ENCODE measurements around the gene RNF152.
A peak's percentile ranks its signal among the peaks of the same experiment; 100 is the strongest.

RNF152 gene

DNA sequence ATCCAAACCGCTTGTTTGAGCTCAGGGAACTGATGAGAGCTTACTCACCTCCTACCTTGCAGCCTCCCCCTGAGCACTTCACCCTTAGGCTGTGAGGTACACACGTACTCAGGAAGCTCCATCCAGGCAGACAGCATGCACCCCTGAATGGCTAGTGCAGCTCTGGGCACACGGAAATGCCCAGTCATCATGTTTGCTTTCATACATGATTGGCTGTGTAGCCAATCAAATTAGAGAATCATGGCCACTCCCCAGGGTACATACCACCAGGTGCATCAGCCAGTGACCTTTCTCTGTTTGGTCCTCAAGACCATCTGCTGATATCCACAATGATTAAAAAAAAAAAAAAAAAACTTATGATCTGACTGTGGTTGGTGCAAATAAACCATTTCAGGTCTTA, 42.1 kb downstream of the RNF152 start:
- Histone ChIP-seq H3K4me2 (ENCODE audit: low read length) (no peak overlapping the region), H3K36me3 (ENCODE audit: insufficient read depth, low read length) (no peaks in the 10 kb centered on the region), H3K9ac (ENCODE audit: low read depth, low read length) (no peak overlapping the region), H3K4me3 (ENCODE audit: low read length) (no peak overlapping the region), H3K9me3 (replicated peaks; ENCODE audit: low read length) (no peaks in the 10 kb centered on the region), H3K27me3 (ENCODE audit: control insufficient read depth, insufficient read depth, low read length) (no peaks in the 10 kb centered on the region), H3K4me1 (ENCODE audit: control insufficient read depth, insufficient read depth, low read length) (peaks cover 25% of the 10 kb centered on the region)

DNA sequence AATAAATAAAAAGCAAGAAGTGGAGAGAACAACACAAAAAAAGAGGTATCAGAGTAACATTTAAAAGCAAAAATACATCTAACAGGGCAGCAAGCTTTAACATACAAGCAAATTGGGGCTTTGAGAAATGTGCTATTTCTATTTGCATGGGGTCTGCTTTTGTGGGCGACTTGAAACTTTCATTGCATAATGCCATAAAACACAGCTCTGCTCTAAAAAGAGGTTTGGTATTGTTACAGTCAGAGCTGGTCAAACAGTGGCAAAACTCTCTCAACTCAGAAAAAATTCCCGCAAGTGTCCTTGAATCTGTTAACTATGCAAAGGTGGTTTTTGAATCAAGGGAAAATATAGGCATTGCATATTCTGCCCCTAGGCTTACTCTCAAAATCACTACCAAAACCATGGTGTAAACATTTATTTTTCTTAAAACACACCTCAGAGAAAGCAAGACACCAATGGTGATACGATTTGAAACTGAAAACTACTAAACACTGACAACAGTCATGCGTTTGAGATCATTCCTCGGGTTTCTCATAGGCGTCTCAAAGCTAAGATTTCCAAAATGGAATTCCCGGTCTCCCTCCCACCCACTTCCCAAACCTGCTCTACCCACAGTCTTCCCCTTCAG, 45.5 kb downstream of the RNF152 start:
- H3K9ac ChIP-seq (ENCODE audit: low read depth, low read length): no peak overlapping the region

GRCh38 chr18:61845197-61845596, 47.6 kb downstream of the RNF152 start:
- Histone ChIP-seq H3K4me1 (ENCODE audit: control insufficient read depth, insufficient read depth, low read length) (no peaks in the 10 kb centered on the region), H3K4me2 (ENCODE audit: low read length) (no peak overlapping the region), H3K9me3 (replicated peaks; ENCODE audit: low read length) (no peaks in the 10 kb centered on the region), H3K27me3 (ENCODE audit: control insufficient read depth, insufficient read depth, low read length) (no peaks in the 10 kb centered on the region), H3K4me3 (ENCODE audit: low read length) (no peak overlapping the region), H3K9ac (ENCODE audit: low read depth, low read length) (no peak overlapping the region), H3K36me3 (ENCODE audit: insufficient read depth, low read length) (no peaks in the 10 kb centered on the region)

More for the DNA sequence above, 45.5 kb downstream of the RNF152 start:
- H3K4me1 ChIP-seq (ENCODE audit: control insufficient read depth, insufficient read depth, low read length): peaks cover 13% of the 10 kb centered on the region
- H3K9me3 ChIP-seq (replicated peaks; ENCODE audit: low read length): no peaks in the 10 kb centered on the region
- no peaks in the 10 kb centered on the region for H3K27me3 ChIP-seq (ENCODE audit: control insufficient read depth, insufficient read depth, low read length)
- no peaks in the 10 kb centered on the region for H3K36me3 ChIP-seq (ENCODE audit: insufficient read depth, low read length)
- H3K4me2 ChIP-seq (ENCODE audit: low read length): no peak overlapping the region
- H3K4me3 ChIP-seq (ENCODE audit: low read length): no peak overlapping the region

- no peak overlapping the region for H3K4me3 ChIP-seq (ENCODE audit: low read length)
- no peaks in the 10 kb centered on the region for H3K9me3 ChIP-seq (replicated peaks; ENCODE audit: low read length)
- no peaks in the 10 kb centered on the region for H3K4me1 ChIP-seq (ENCODE audit: control insufficient read depth, insufficient read depth, low read length)
- no peak overlapping the region for H3K4me2 ChIP-seq (ENCODE audit: low read length)
- H3K27me3 ChIP-seq (ENCODE audit: control insufficient read depth, insufficient read depth, low read length): no peaks in the 10 kb centered on the region
- no peaks in the 10 kb centered on the region for H3K36me3 ChIP-seq (ENCODE audit: insufficient read depth, low read length)
- no peak overlapping the region for H3K9ac ChIP-seq (ENCODE audit: low read depth, low read length)
Measured at GRCh38 chr18:61844726-61845125, 48.1 kb downstream of the RNF152 start.

GRCh38 chr18:61842146-61842545, 50.7 kb downstream of the RNF152 start:
- no peaks in the 10 kb centered on the region for H3K9me3 ChIP-seq (replicated peaks; ENCODE audit: low read length)
- H3K36me3 ChIP-seq (ENCODE audit: insufficient read depth, low read length): no peaks in the 10 kb centered on the region
- no peaks in the 10 kb centered on the region for H3K27me3 ChIP-seq (ENCODE audit: control insufficient read depth, insufficient read depth, low read length)
- H3K4me2 ChIP-seq (ENCODE audit: low read length): no peak overlapping the region
- no peak overlapping the region for H3K4me3 ChIP-seq (ENCODE audit: low read length)
- H3K4me1 ChIP-seq (ENCODE audit: control insufficient read depth, insufficient read depth, low read length): no peaks in the 10 kb centered on the region
- no peak overlapping the region for H3K9ac ChIP-seq (ENCODE audit: low read depth, low read length)

DNA sequence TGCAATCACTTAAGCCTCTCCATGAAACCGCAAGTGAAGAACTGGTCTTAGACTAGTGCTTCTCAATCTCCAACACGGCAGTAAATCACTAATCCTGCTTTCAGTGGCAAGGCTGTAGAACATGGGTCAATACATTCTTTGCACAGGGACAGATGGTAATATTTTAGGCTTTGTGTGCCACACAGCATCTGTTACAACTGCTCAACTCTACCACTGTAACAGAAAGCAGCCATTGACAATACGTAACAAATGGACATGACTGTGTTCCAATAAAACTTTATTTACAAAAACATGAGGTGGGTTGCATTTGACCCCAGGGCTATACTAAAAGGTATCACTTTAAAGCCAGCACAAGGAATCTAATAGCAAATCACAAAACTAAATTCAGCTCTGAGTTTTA, 51.1 kb downstream of the RNF152 start:
- H3K9ac ChIP-seq (ENCODE audit: low read depth, low read length): no peak overlapping the region
- no peak overlapping the region for H3K4me2 ChIP-seq (ENCODE audit: low read length)
- H3K4me3 ChIP-seq (ENCODE audit: low read length): no peak overlapping the region
- H3K27me3 ChIP-seq (ENCODE audit: control insufficient read depth, insufficient read depth, low read length): no peaks in the 10 kb centered on the region
- H3K9me3 ChIP-seq (replicated peaks; ENCODE audit: low read length): no peaks in the 10 kb centered on the region
- no peaks in the 10 kb centered on the region for H3K4me1 ChIP-seq (ENCODE audit: control insufficient read depth, insufficient read depth, low read length)
- no peaks in the 10 kb centered on the region for H3K36me3 ChIP-seq (ENCODE audit: insufficient read depth, low read length)

DNA sequence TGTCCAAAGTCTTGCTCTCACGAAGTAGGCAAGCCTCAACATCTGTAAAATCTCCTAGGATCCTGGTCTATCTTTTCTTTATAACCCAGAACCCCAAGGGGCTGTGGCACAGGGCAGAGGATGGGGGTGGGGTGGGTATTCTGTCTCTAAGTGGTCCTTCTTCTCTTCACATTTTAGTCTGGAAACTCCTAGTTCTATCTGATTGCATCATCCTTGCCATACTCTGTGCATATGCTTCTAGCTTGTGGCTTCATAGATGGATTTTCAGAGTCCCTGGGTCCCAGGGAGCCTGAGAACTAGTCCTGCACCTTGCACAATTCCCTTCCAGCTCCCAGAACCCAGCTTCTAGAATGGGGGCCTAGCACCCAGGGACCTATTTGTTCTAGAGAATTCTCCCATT, 52.5 kb downstream of the RNF152 start:
- Histone ChIP-seq H3K4me1 (ENCODE audit: control insufficient read depth, insufficient read depth, low read length) (no peaks in the 10 kb centered on the region), H3K9ac (ENCODE audit: low read depth, low read length) (no peak overlapping the region), H3K9me3 (replicated peaks; ENCODE audit: low read length) (no peaks in the 10 kb centered on the region), H3K4me2 (ENCODE audit: low read length) (no peak overlapping the region), H3K27me3 (ENCODE audit: control insufficient read depth, insufficient read depth, low read length) (no peaks in the 10 kb centered on the region), H3K36me3 (ENCODE audit: insufficient read depth, low read length) (no peaks in the 10 kb centered on the region), H3K4me3 (ENCODE audit: low read length) (no peak overlapping the region)

DNA sequence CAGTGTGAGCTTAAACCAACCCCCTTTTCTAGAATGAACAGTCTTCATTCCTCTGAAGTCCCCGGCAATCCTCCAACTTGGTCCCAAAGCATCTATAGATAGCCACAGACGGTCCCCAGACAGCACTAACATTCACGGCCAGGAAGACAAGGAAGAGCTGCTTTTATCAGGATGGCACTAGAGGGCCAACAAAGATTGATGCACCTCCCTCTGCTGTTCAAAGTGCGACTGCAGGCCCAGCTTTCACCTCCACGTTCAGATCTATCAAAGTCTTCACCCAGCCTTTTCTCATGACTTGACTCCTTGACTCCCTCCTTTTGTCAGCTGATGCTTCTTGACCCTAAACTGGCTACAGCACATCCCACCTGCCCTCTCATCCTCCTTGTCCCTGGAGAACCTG, 54.3 kb downstream of the RNF152 start:
- Histone ChIP-seq H3K36me3 (ENCODE audit: insufficient read depth, low read length) (no peaks in the 10 kb centered on the region), H3K4me2 (ENCODE audit: low read length) (no peak overlapping the region), H3K9ac (ENCODE audit: low read depth, low read length) (no peak overlapping the region), H3K4me3 (ENCODE audit: low read length) (no peak overlapping the region), H3K4me1 (ENCODE audit: control insufficient read depth, insufficient read depth, low read length) (peaks cover 10% of the 10 kb centered on the region), H3K27me3 (ENCODE audit: control insufficient read depth, insufficient read depth, low read length) (no peaks in the 10 kb centered on the region), H3K9me3 (replicated peaks; ENCODE audit: low read length) (no peaks in the 10 kb centered on the region)

DNA sequence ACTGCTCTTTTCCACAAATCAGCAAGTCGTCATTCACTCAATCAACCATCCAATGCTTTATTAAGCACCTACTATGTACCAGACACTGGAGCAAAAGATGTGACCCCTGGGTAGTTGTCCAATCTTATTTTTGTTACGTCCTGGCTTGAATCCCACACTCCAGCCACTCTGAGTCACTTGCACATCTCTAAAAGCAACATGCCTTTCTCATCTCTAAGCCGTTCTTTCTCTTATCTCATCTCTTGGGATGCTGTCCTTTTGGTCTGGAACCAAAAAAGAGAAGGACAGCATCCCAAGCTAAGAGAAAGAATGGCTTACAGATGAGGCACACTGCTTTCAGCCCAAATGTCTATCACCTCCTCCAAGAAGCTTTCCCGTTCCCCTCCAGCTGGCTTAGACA, 58.8 kb downstream of the RNF152 start:
- no peaks in the 10 kb centered on the region for H3K9me3 ChIP-seq (replicated peaks; ENCODE audit: low read length)
- no peak overlapping the region for H3K4me2 ChIP-seq (ENCODE audit: low read length)
- no peaks in the 10 kb centered on the region for H3K36me3 ChIP-seq (ENCODE audit: insufficient read depth, low read length)
- H3K4me1 ChIP-seq (ENCODE audit: control insufficient read depth, insufficient read depth, low read length): peaks cover 28% of the 10 kb centered on the region
- no peaks in the 10 kb centered on the region for H3K27me3 ChIP-seq (ENCODE audit: control insufficient read depth, insufficient read depth, low read length)
- no peak overlapping the region for H3K9ac ChIP-seq (ENCODE audit: low read depth, low read length)
- no peak overlapping the region for H3K4me3 ChIP-seq (ENCODE audit: low read length)

DNA sequence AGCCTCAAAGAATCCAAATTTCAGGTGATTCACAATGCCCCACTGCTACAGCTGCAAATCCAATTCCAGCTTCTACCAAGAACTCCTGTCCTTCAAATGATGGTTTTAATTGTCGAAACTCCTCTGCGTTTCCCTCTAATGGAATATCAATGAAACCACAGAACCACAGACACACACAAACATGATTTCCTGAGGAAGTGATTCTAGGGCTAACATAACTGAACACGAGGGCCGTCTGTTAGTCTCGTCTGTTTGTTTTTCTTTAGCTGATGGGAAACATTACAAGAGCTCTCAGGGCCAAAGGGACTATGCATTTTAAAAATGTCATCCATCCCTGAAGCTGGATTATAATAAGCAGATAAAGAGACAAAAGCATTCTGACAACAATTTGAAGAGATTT, 59.4 kb downstream of the RNF152 start:
- H3K36me3 ChIP-seq (ENCODE audit: insufficient read depth, low read length): no peaks in the 10 kb centered on the region
- peaks cover 28% of the 10 kb centered on the region for H3K4me1 ChIP-seq (ENCODE audit: control insufficient read depth, insufficient read depth, low read length)
- H3K9me3 ChIP-seq (replicated peaks; ENCODE audit: low read length): no peaks in the 10 kb centered on the region
- H3K4me2 ChIP-seq (ENCODE audit: low read length): peak overlapping the region; percentile 56
- H3K9ac ChIP-seq (ENCODE audit: low read depth, low read length): no peak overlapping the region
- H3K4me3 ChIP-seq (ENCODE audit: low read length): no peak overlapping the region
- no peaks in the 10 kb centered on the region for H3K27me3 ChIP-seq (ENCODE audit: control insufficient read depth, insufficient read depth, low read length)

- peaks cover 28% of the 10 kb centered on the region for H3K4me1 ChIP-seq (ENCODE audit: control insufficient read depth, insufficient read depth, low read length)
- no peaks in the 10 kb centered on the region for H3K36me3 ChIP-seq (ENCODE audit: insufficient read depth, low read length)
- no peaks in the 10 kb centered on the region for H3K27me3 ChIP-seq (ENCODE audit: control insufficient read depth, insufficient read depth, low read length)
- no peak overlapping the region for H3K9ac ChIP-seq (ENCODE audit: low read depth, low read length)
- H3K4me2 ChIP-seq (ENCODE audit: low read length): no peak overlapping the region
- H3K4me3 ChIP-seq (ENCODE audit: low read length): no peak overlapping the region
- H3K9me3 ChIP-seq (replicated peaks; ENCODE audit: low read length): no peaks in the 10 kb centered on the region
Measured at GRCh38 chr18:61832858-61833257, 59.9 kb downstream of the RNF152 start.

DNA sequence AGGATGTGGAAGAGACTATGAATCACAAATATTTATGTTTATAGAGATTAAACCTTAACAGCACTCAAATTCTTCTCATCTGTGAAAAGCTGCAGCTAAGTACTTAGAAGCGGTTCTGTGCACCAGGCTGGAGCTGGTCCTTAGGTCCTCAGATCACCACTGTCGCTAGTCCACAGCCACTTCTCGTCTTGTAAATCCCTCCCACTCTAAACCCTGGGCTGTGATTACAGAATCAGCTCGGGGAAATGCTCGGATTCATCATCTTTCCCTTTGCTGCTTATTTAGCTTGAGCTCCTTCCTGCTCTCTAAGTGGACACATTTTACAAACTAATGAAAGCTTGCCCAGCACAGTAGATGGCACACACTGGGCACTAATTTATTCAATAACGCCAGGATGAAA, 61.7 kb downstream of the RNF152 start:
- H3K4me2 ChIP-seq (ENCODE audit: low read length): peak overlapping the region; percentile 24
- H3K36me3 ChIP-seq (ENCODE audit: insufficient read depth, low read length): no peaks in the 10 kb centered on the region
- H3K4me3 ChIP-seq (ENCODE audit: low read length): no peak overlapping the region
- H3K9ac ChIP-seq (ENCODE audit: low read depth, low read length): no peak overlapping the region
- no peaks in the 10 kb centered on the region for H3K9me3 ChIP-seq (replicated peaks; ENCODE audit: low read length)
- H3K4me1 ChIP-seq (ENCODE audit: control insufficient read depth, insufficient read depth, low read length): peaks cover 28% of the 10 kb centered on the region
- H3K27me3 ChIP-seq (ENCODE audit: control insufficient read depth, insufficient read depth, low read length): no peaks in the 10 kb centered on the region
